Measurements from ENCODE around the gene DAW1. TPM values are rescaled to one million over a fixed set of nuclear protein-coding genes. Genes with fewer than 3 reads are reported as not detected.

Gene DAW1
- total RNA-seq, 1 donor from 2014 or later, result not detected

- peak; percentile 49 for DNase-seq
These were observed 9.1 kb upstream of the DAW1 start for GRCh38 chr2:227862227-227862740.

- no peak for DNase-seq
These were observed 8.5 kb upstream of the DAW1 start for GRCh38 chr2:227862741-227863588.

- no peak for DNase-seq
These were observed 7.2 kb upstream of the DAW1 start for GRCh38 chr2:227864161-227864756.

- no peak for DNase-seq
These were observed 6.1 kb upstream of the DAW1 start for GRCh38 chr2:227865291-227865690.

- no peak for DNase-seq
These were observed 4.0 kb upstream of the DAW1 start for GRCh38 chr2:227867386-227867785.

GRCh38 chr2:227870710-227871374 lies 589 bp upstream of the DAW1 start:
- DNase-seq, result no peak

- no peak for DNase-seq
These were observed 1.2 kb downstream of the DAW1 start for GRCh38 chr2:227872676-227873075.

- no peak for DNase-seq
These were observed 4.9 kb downstream of the DAW1 start for GRCh38 chr2:227876300-227876801.

- no peak for DNase-seq
These were observed 6.2 kb downstream of the DAW1 start for GRCh38 chr2:227877421-227878310.

GRCh38 chr2:227880460-227880859 lies 9.0 kb downstream of the DAW1 start:
- no peak for DNase-seq

- DNase-seq, result no peak
These were observed 10.6 kb downstream of the DAW1 start for GRCh38 chr2:227881866-227882517.

GRCh38 chr2:227884511-227884947 lies 13.1 kb downstream of the DAW1 start:
- DNase-seq, result peak; percentile 42

- DNase-seq, result no peak
These were observed 14.7 kb downstream of the DAW1 start for GRCh38 chr2:227886149-227886548.

- DNase-seq, result no peak
These were observed 16.9 kb downstream of the DAW1 start for GRCh38 chr2:227888289-227888688.

GRCh38 chr2:227889336-227889735 lies 17.9 kb downstream of the DAW1 start:
- no peak for DNase-seq

GRCh38 chr2:227890495-227891079 lies 19.2 kb downstream of the DAW1 start:
- peak; percentile 82 for DNase-seq

- no peak for DNase-seq
These were observed 20.2 kb downstream of the DAW1 start for GRCh38 chr2:227891673-227892072.

GRCh38 chr2:227903381-227903780 lies 31.9 kb downstream of the DAW1 start:
- DNase-seq, result no peak

- no peak for DNase-seq
These were observed 35.6 kb downstream of the DAW1 start for GRCh38 chr2:227906991-227907390.

- DNase-seq, result no peak
These were observed 37.0 kb downstream of the DAW1 start for GRCh38 chr2:227908266-227909054.

Data from tongue (tissue), 2 donors.